ENCODE measurements around the gene BTLA.
"Not testable (repeated sequence)": the region's sequence is repeated elsewhere in the genome, so short reads cannot be mapped to it uniquely, and the experiment has no call there.

The BTLA gene

DNA sequence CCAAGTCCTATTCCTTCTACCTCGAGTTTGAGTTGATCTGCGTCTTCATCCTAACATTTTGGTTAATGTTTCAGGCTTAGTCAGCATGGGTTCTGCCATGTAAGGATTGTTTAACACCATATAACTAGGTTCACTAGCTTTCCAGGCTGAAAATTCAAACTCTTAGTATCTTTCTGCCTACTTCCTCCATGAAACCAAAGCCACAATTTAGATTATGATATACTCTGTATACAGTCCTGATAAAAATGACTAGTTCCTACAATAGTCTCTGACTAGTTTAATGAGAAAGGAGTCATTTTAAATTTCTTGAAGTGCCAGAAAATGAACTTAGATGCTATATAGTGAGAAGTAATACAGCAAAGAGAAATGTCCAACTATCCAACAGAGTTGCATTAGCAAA lies 6.6 kb upstream of the BTLA start:
- Histone ChIP-seq H3K4me3 (ENCODE audit: low read depth, low read length) (no peak overlapping the region), H3K27me3 (no peaks in the 10 kb centered on the region), H3K36me3 (no peaks in the 10 kb centered on the region), H3K9me3 (no peaks in the 10 kb centered on the region), H3K4me1 (no peaks in the 10 kb centered on the region)
- TF ChIP-seq, protein P1, sequence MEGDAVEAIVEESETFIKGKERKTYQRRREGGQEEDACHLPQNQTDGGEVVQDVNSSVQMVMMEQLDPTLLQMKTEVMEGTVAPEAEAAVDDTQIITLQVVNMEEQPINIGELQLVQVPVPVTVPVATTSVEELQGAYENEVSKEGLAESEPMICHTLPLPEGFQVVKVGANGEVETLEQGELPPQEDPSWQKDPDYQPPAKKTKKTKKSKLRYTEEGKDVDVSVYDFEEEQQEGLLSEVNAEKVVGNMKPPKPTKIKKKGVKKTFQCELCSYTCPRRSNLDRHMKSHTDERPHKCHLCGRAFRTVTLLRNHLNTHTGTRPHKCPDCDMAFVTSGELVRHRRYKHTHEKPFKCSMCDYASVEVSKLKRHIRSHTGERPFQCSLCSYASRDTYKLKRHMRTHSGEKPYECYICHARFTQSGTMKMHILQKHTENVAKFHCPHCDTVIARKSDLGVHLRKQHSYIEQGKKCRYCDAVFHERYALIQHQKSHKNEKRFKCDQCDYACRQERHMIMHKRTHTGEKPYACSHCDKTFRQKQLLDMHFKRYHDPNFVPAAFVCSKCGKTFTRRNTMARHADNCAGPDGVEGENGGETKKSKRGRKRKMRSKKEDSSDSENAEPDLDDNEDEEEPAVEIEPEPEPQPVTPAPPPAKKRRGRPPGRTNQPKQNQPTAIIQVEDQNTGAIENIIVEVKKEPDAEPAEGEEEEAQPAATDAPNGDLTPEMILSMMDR (IDR thresholded peaks at IDR 0.05; ENCODE audit: low read depth, low read length) = no peak
- no peak for DNase-seq

DNA sequence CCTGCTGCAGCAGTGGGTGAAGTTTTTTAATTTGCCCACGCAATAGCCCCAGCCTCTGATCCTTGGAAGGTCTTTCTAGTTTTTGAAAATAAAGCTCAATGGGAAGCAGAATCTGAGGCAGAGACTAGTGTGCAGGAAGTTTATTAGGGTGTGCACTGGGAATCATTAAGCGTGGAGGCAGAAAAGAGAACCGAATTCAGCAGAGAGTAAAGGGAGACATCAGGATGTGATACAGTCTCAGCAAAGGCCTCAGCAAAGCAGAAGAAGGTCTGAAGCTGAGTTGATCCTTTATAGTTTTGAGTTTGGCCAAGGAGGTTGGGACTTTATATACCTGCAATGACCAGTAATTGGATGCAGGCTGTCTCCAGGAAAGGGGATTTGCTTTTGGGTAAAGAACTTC lies 4.9 kb upstream of the BTLA start:
- TF ChIP-seq, protein P1 (IDR thresholded peaks at IDR 0.05; ENCODE audit: low read depth, low read length) = no peak
- no peak for DNase-seq
- H3K4me3 ChIP-seq (ENCODE audit: low read depth, low read length) = no peak overlapping the region

DNA sequence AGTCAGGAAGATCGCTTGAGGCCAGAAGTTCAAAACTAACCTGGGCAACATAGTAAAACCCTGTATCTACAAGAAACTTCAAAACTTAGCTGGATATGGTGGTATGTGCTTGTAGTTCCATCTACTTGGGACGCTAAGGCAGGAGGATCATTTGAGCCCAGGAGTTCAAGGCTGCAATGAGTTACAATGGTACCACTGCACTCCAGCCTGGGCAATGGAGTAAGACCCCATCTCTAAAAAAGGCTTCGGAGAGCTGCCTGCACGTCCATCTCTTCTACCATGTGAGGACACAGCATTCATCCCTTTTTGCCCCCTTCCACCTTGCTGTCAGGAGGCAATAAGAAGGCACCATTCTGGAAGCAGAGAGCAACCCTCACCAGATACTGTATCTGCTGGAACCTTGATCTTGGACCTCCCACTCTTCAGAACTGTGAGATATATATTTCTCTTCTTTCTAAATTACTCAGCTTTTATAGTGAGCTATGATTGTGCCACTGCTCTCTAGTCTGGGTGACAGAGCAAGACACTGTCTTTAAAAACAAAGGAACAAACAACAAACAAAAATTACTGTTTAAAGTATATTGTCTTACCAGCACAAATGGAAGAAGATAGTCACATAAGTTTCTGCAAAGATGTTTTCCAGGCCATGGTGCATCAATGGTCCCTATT lies 4.2 kb upstream of the BTLA start:
- Histone ChIP-seq H3K27me3 (no peaks in the 10 kb centered on the region), H3K4me3 (ENCODE audit: low read depth, low read length) (no peak overlapping the region), H3K9me3 (no peaks in the 10 kb centered on the region), H3K4me1 (no peaks in the 10 kb centered on the region), H3K36me3 (no peaks in the 10 kb centered on the region)
- TF ChIP-seq, protein P1 (IDR thresholded peaks at IDR 0.05; ENCODE audit: low read depth, low read length) = no peak
- no peak for DNase-seq

More for the DNA sequence above, 4.9 kb upstream of the BTLA start:
- no peaks in the 10 kb centered on the region for H3K27me3 ChIP-seq
- H3K4me1 ChIP-seq = no peaks in the 10 kb centered on the region
- H3K36me3 ChIP-seq = no peaks in the 10 kb centered on the region
- no peaks in the 10 kb centered on the region for H3K9me3 ChIP-seq

DNA sequence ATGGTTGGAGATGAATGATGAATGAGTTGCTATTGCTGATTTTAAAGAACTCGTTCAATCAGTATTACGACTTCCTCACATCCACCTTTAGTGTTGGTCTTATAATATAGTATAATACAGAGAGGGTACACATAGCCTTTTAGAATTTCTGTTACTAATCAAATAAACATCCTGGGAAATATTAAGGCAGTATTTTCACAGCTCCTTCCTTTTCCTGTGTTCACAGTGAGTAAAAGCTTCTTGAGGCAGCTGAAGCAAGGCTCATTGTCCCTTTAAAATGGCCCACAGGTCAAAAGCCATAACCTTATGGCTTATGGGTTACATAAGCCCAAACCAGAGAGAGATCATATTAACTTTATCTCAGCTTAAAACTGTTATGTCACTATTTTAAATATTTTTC lies 1.3 kb upstream of the BTLA start:
- no peaks in the 10 kb centered on the region for H3K4me1 ChIP-seq
- no peaks in the 10 kb centered on the region for H3K36me3 ChIP-seq
- no peaks in the 10 kb centered on the region for H3K9me3 ChIP-seq
- DNase-seq = no peak
- no peak overlapping the region for H3K4me3 ChIP-seq (ENCODE audit: low read depth, low read length)
- H3K27me3 ChIP-seq = no peaks in the 10 kb centered on the region
- TF ChIP-seq, protein P1 (IDR thresholded peaks at IDR 0.05; ENCODE audit: low read depth, low read length) = no peak

DNA sequence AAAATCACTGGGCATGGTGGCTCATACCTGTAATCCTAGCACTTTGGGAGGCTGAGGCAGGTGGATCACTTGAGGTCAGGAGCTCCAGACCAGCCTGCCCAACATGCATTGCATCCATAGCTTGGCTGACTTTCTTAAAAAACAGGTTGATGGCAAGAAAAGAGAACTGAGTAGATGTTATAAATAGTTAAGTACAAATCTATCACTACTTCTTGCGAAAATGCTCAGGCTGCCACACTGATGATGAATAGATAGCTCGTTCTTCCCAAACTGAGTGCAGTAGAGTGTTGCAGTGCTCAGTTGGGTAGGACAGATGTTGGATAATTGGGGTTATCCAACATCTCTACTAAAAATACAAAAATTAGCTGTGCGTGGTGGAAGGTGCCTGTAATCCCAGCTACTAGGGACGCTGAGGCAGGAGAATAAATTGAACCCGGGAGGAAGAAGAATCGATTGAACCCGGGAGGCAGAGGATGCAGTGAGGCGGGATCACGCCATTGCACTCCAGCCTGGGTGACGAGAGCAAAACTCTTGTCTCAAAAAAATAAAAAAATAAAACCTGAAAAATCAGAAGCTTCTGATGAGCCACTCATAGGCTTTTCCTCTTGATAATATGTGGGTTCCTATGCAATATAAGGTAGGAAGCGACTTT lies 1.2 kb downstream of the BTLA start:
- Histone ChIP-seq H3K9me3 (no peaks in the 10 kb centered on the region), H3K36me3 (no peaks in the 10 kb centered on the region), H3K4me1 (no peaks in the 10 kb centered on the region), H3K4me3 (ENCODE audit: low read depth, low read length) (no peak overlapping the region), H3K27me3 (no peaks in the 10 kb centered on the region)
- TF ChIP-seq, protein P1 (IDR thresholded peaks at IDR 0.05; ENCODE audit: low read depth, low read length) = no peak
- no peak for DNase-seq

DNA sequence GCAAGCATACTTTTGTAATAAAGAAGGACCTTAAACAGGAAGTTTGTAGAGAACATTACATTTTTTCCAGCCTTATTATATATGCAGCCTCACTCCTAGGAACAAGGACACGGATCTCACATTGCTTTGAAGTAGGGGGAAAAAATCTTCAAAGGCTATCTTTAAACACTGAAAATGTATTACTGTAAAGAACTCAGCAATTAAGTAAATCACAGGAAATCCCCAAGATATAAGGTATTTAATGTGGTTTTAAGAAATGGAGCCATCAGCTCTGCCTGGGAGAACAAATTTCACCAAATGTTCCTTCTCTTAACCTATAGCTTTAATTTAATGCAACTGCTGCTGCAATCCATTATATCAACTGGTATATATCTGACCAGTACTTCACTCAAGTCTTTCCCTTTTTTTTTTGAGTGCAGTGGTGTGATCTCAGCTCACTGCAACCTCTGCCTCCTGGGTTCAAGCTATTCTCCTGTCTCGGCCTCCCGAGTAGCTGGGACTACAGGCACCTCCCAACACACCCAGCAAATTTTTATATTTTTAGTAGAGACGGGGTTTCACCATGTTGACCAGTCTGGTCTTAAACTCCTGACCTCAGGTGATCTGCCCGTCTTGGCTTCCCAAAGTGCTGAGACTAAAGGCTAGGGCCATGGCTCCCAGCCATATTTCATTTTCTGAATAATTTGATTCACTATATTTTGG lies 2.8 kb downstream of the BTLA start:
- Histone ChIP-seq H3K4me1 (no peaks in the 10 kb centered on the region), H3K9me3 (no peaks in the 10 kb centered on the region), H3K4me3 (ENCODE audit: low read depth, low read length) (no peak overlapping the region), H3K36me3 (no peaks in the 10 kb centered on the region), H3K27me3 (no peaks in the 10 kb centered on the region)
- DNase-seq = no peak
- TF ChIP-seq, protein P1 (IDR thresholded peaks at IDR 0.05; ENCODE audit: low read depth, low read length) = no peak

DNA sequence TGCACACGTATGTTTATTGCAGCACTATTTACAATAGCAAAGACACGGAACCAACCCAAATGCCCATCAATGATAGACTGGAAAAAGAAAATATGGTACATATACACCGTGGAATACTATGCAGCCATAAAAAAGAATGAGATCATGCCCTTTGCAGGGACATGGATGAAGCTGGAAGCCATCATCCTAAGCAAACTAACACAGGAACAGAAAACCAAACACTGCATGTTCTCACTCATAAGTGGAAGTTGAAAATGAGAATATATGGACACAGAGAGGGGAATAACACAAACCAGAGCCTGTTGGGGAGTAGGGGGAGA lies 4.9 kb downstream of the BTLA start:
- H3K4me1 ChIP-seq; H3K4me3 ChIP-seq (ENCODE audit: low read depth, low read length); H3K27me3 ChIP-seq; H3K9me3 ChIP-seq; DNase-seq; H3K36me3 ChIP-seq: not testable (repeated sequence)
